HEK293 (cell line): Measurements from ENCODE around the gene APOL1.

Experiments
- BCL11B ChIP-seq: fragments of 450-650 bp; formaldehyde crosslinking; IDR thresholded peaks from 2 replicates; pipeline ENCODE4 v1.5.1; 2016; ENCODE audit warnings: low read depth, missing biosample characterization, missing genetic modification characterization
- HOXD13 ChIP-seq: sonication (generic); formaldehyde crosslinking; IDR thresholded peaks from 2 replicates; pipeline ENCODE4 v1.8.0; 2022; ENCODE audit warnings: missing genetic modification reagents, borderline replicate concordance
- IKZF3 ChIP-seq: fragments of 450-650 bp; IDR thresholded peaks from 2 replicates; pipeline ENCODE4 v1.5.0; 2018; ENCODE audit warnings: missing biosample characterization, mild to moderate bottlenecking, missing genetic modification characterization, moderate library complexity
- PRDM2 ChIP-seq: fragments of 450-650 bp; formaldehyde crosslinking; IDR thresholded peaks from 2 replicates; pipeline ENCODE4 v1.5.1; 2016; ENCODE audit warnings: missing biosample characterization, missing genetic modification characterization, borderline replicate concordance
- REST ChIP-seq: fragments of 450-650 bp; formaldehyde crosslinking; IDR thresholded peaks from 2 replicates; pipeline ENCODE4 v1.5.1; 2016; ENCODE audit warnings: missing biosample characterization, missing genetic modification characterization
- SALL2 ChIP-seq: fragments of 450-650 bp; formaldehyde crosslinking; IDR thresholded peaks from 2 replicates; pipeline ENCODE4 v1.5.0; 2017; ENCODE audit warnings: missing biosample characterization, mild to moderate bottlenecking, missing genetic modification characterization, borderline replicate concordance
- SCRT2 ChIP-seq: fragments of 450-650 bp; formaldehyde crosslinking; IDR thresholded peaks from 2 replicates; pipeline ENCODE4 v1.5.1; 2016; ENCODE audit warnings: missing biosample characterization, missing genetic modification characterization
- SP2 ChIP-seq: fragments of 450-650 bp; formaldehyde crosslinking; IDR thresholded peaks from 2 replicates; pipeline ENCODE4 v1.5.1; 2016; ENCODE audit warnings: missing biosample characterization, missing genetic modification characterization
- ZBTB8A ChIP-seq: fragments of 450-650 bp; formaldehyde crosslinking; IDR thresholded peaks from 2 replicates; pipeline ENCODE4 v1.5.1; 2016; ENCODE audit warnings: missing biosample characterization, missing genetic modification characterization
- ZNF146 ChIP-seq: fragments of 450-650 bp; formaldehyde crosslinking; IDR thresholded peaks from 2 replicates; pipeline ENCODE4 v1.5.1; 2016; ENCODE audit warnings: missing biosample characterization, missing genetic modification characterization
- ZNF184 ChIP-seq: fragments of 450-650 bp; IDR thresholded peaks from 2 replicates; pipeline ENCODE4 v1.5.1; 2018; ENCODE audit warnings: missing biosample characterization, mild to moderate bottlenecking, missing genetic modification characterization
- ZNF248 ChIP-seq: fragments of 450-650 bp; formaldehyde crosslinking; IDR thresholded peaks from 2 replicates; pipeline ENCODE4 v1.5.1; 2017; ENCODE audit warnings: missing biosample characterization, missing genetic modification characterization
- ZNF311 ChIP-seq: fragments of 450-650 bp; formaldehyde crosslinking; IDR thresholded peaks from 2 replicates; pipeline ENCODE4 v1.5.1; 2017; ENCODE audit warnings: missing biosample characterization, missing genetic modification characterization, borderline replicate concordance
- ZNF404 ChIP-seq: fragments of 450-650 bp; formaldehyde crosslinking; IDR thresholded peaks from 2 replicates; pipeline ENCODE4 v1.5.1; 2017; ENCODE audit warnings: missing biosample characterization, missing genetic modification characterization
- ZNF426 ChIP-seq: fragments of 450-650 bp; formaldehyde crosslinking; IDR thresholded peaks from 2 replicates; pipeline ENCODE4 v1.5.1; 2017; ENCODE audit warnings: missing biosample characterization, missing genetic modification characterization, mild to moderate bottlenecking, inconsistent platforms, moderate library complexity
- ZNF510 ChIP-seq: fragments of 450-650 bp; formaldehyde crosslinking; IDR thresholded peaks from 2 replicates; pipeline ENCODE4 v1.5.1; 2018; ENCODE audit warnings: mild to moderate bottlenecking, missing genetic modification characterization, missing biosample characterization; ENCODE audit not compliant: insufficient replicate concordance
- ZNF514 ChIP-seq: fragments of 450-650 bp; formaldehyde crosslinking; IDR thresholded peaks from 2 replicates; pipeline ENCODE4 v1.5.1; 2016; ENCODE audit warnings: missing biosample characterization, missing genetic modification characterization
- ZNF548 ChIP-seq: fragments of 450-650 bp; formaldehyde crosslinking; IDR thresholded peaks from 2 replicates; pipeline ENCODE4 v1.5.1; 2016; ENCODE audit warnings: missing biosample characterization, missing genetic modification characterization
- ZNF561 ChIP-seq: fragments of 450-650 bp; IDR thresholded peaks from 2 replicates; pipeline ENCODE4 v1.5.1; 2018; ENCODE audit warnings: missing biosample characterization, missing genetic modification characterization, borderline replicate concordance
- ZNF596 ChIP-seq: fragments of 450-650 bp; IDR thresholded peaks from 2 replicates; pipeline ENCODE4 v1.5.0; 2018; ENCODE audit warnings: missing biosample characterization, mild to moderate bottlenecking, missing genetic modification characterization, moderate library complexity
- ZNF629 ChIP-seq: fragments of 450-650 bp; formaldehyde crosslinking; IDR thresholded peaks from 2 replicates; pipeline ENCODE4 v1.5.1; 2017; ENCODE audit warnings: missing biosample characterization, missing genetic modification characterization
- ZNF654 ChIP-seq: fragments of 450-650 bp; formaldehyde crosslinking; IDR thresholded peaks from 2 replicates; pipeline ENCODE4 v1.5.1; 2016; ENCODE audit warnings: low read depth, missing biosample characterization, missing genetic modification characterization
- ZNF701 ChIP-seq: fragments of 450-650 bp; formaldehyde crosslinking; IDR thresholded peaks from 2 replicates; pipeline ENCODE4 v1.5.1; 2016; ENCODE audit warnings: missing biosample characterization, missing genetic modification characterization
- ZNF776 ChIP-seq: fragments of 450-650 bp; formaldehyde crosslinking; IDR thresholded peaks from 2 replicates; pipeline ENCODE4 v1.5.0; 2017; ENCODE audit warnings: missing biosample characterization, missing genetic modification characterization, borderline replicate concordance
- TF ChIP-seq, protein P1 (sequence below): sonication (generic); formaldehyde crosslinking; IDR thresholded peaks from 2 replicates; pipeline ENCODE4 v1.8.1; 2022; ENCODE audit warnings: mild to moderate bottlenecking, moderate library complexity, missing genetic modification reagents
- TF ChIP-seq, protein P2 (sequence below): fragments of 450-650 bp; formaldehyde crosslinking; IDR thresholded peaks from 2 replicates; pipeline ENCODE4 v1.5.1; 2016; ENCODE audit warnings: missing biosample characterization, missing genetic modification characterization
- TF ChIP-seq, protein P3 (sequence below): fragments of 450-650 bp; formaldehyde crosslinking; IDR thresholded peaks from 2 replicates; pipeline ENCODE4 v1.5.1; 2017; ENCODE audit warnings: missing biosample characterization, missing genetic modification characterization

The APOL1 gene

DNA sequence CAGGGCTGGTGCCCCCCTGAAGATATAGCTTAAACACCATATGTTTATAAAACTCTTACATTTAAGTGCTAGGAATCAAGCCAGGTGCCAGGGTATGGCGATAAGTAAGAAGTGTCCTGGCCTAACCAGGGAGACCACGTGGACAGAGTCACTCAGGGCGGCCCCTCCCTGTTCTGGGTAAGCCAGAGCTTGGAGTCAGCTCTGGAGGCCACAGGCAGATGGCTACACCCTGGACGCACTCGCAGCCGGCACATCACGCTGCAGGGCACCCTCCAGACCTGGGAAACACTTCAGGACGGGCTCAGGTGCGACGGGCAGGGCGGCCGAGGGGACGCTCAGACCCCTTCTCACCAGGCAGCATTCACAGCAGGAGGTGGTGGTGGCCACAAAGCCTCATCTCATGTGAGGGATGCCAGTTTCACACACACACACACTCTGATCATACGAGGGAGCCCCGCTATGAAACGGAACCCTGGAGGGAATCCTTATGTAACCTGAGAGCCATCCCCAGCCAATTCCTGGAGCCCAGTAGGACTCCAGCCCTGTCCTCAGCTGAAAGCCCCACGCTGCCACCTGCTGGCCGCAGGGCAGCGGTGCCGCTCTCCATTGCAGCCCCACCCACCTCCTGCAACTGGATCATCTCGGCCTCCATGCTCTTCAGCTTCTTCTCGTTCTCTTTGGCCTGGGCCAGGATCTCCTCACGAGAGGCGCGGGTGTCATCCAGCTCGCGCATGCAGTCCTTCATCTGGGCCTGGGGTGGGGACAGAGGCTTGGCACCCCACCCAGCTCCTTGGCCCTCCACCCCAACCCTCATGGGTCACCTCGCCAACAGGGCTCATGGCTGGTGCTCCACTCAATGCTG, 33.4 kb downstream of the APOL1 start (continued):
- TF ChIP-seq ZNF404 (no peak), ZNF514 (tag by site-specific recombination) (no peak), ZNF629 (no peak), PRDM2 (no peak), ZNF701 (tag by site-specific recombination) (no peak), ZNF311 (tag by site-specific recombination) (no peak), SALL2 (tag by site-specific recombination) (no peak), ZNF561 (tag by site-specific recombination) (no peak), ZNF596 (tag by site-specific recombination) (no peak), ZNF510 (tag by site-specific recombination) (no peak), ZNF248 (no peak), SP2 (tag by site-specific recombination) (no peak), ZNF548 (no peak), ZNF426 (tag by site-specific recombination) (no peak), ZBTB8A (tag by site-specific recombination) (no peak), ZNF146 (no peak), HOXD13 (no peak), ZNF776 (tag by site-specific recombination) (no peak), IKZF3 (peak; percentile 83), BCL11B (tag by site-specific recombination) (no peak), SCRT2 (tag by site-specific recombination) (no peak), REST (tag by site-specific recombination) (no peak), ZNF654 (peak; percentile 93), ZNF184 (tag by site-specific recombination) (no peak)
- TF ChIP-seq, protein P1, sequence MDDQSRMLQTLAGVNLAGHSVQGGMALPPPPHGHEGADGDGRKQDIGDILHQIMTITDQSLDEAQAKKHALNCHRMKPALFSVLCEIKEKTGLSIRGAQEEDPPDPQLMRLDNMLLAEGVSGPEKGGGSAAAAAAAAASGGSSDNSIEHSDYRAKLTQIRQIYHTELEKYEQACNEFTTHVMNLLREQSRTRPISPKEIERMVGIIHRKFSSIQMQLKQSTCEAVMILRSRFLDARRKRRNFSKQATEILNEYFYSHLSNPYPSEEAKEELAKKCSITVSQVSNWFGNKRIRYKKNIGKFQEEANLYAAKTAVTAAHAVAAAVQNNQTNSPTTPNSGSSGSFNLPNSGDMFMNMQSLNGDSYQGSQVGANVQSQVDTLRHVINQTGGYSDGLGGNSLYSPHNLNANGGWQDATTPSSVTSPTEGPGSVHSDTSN (CRISPR knock-in tag), result 0 out of 2 replicates have a peak, but pooled peaks have one; percentile 55
- TF ChIP-seq, protein P2, sequence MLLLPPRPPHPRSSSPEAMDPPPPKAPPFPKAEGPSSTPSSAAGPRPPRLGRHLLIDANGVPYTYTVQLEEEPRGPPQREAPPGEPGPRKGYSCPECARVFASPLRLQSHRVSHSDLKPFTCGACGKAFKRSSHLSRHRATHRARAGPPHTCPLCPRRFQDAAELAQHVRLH (tag by site-specific recombination), result no peak
- TF ChIP-seq, protein P3, sequence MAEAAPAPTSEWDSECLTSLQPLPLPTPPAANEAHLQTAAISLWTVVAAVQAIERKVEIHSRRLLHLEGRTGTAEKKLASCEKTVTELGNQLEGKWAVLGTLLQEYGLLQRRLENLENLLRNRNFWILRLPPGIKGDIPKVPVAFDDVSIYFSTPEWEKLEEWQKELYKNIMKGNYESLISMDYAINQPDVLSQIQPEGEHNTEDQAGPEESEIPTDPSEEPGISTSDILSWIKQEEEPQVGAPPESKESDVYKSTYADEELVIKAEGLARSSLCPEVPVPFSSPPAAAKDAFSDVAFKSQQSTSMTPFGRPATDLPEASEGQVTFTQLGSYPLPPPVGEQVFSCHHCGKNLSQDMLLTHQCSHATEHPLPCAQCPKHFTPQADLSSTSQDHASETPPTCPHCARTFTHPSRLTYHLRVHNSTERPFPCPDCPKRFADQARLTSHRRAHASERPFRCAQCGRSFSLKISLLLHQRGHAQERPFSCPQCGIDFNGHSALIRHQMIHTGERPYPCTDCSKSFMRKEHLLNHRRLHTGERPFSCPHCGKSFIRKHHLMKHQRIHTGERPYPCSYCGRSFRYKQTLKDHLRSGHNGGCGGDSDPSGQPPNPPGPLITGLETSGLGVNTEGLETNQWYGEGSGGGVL (tag by site-specific recombination), result no peak
